GM19043 (cell line): ENCODE data around the gene PLD3.

Source experiments
- ATAC-seq: cut with Tn5 transposase; IDR thresholded peaks from one replicate; pipeline ENCODE4 v1.9.1; 2021; ENCODE audit warnings: low read depth; ENCODE audit not compliant: unreplicated experiment

PLD3 gene

GRCh38 chr19:40425450-40426287, 77.2 kb downstream of the PLD3 start, which contains the start of gene SERTAD1:
Gene SERTAD1, minus strand, starts transcription at chr19:40425992. Its CDS starts 2,446 bp downstream, at chr19:40423546.
- ATAC-seq, result peak; percentile 82
